Neural cell (in vitro differentiated cells): Measurements from ENCODE around the gene GALNT5. TPM values are rescaled to one million over a fixed set of nuclear protein-coding genes. Genes with fewer than 3 reads are reported as not detected.

Experiments used
- H2AFZ ChIP-seq: fragments of 200-600, 300-800 bp; sonication (generic), shearing (Covaris generic); 2 replicates; pipeline ENCODE4 v1.6.0; 2014; ENCODE audit warnings: low read depth, mild to moderate bottlenecking, antibody characterized with exemption, low read length, moderate library complexity
- H3F3A ChIP-seq: fragments of 200-600 bp; shearing (Covaris generic); 2 replicates; pipeline ENCODE4 v1.6.1; 2016; ENCODE audit warnings: mild to moderate bottlenecking, moderate library complexity, mixed read lengths, antibody characterized with exemption, low read length; ENCODE audit not compliant: insufficient read depth, poor library complexity, severe bottlenecking
- H3K27ac ChIP-seq: fragments of 200-600, 300-800 bp; sonication (generic), shearing (Covaris generic); 2 replicates; pipeline ENCODE4 v1.5.1; 2014; ENCODE audit warnings: mild to moderate bottlenecking, low read length, moderate library complexity
- H3K27me3 ChIP-seq: fragments of 300-800, 200-600 bp; sonication (generic), shearing (Covaris generic); 2 replicates; pipeline ENCODE4 v1.6.0; 2014; ENCODE audit warnings: mild to moderate bottlenecking, low read depth, low read length, moderate library complexity; ENCODE audit not compliant: insufficient read depth
- H3K36me3 ChIP-seq: fragments of 300-800, 200-600 bp; sonication (generic), shearing (Covaris generic); 2 replicates; pipeline ENCODE4 v1.5.1; 2014; ENCODE audit warnings: mild to moderate bottlenecking, antibody characterized with exemption, low read length, moderate library complexity; ENCODE audit not compliant: insufficient read depth
- H3K4me2 ChIP-seq: fragments of 300-800, 200-600 bp; sonication (generic), shearing (Covaris generic); 2 replicates; pipeline ENCODE4 v1.6.0; 2014; ENCODE audit warnings: mild to moderate bottlenecking, low read length
- H3K4me3 ChIP-seq: fragments of 300-800, 200-600 bp; sonication (generic), shearing (Covaris generic); 2 replicates; pipeline ENCODE4 v1.5.1; 2014; ENCODE audit warnings: mild to moderate bottlenecking, low read length, moderate library complexity
- H3K79me2 ChIP-seq: fragments of 200-600 bp; shearing (Covaris generic); replicated peaks from 2 replicates; pipeline ENCODE4 v1.6.0; 2014; ENCODE audit warnings: mild to moderate bottlenecking, low read length, moderate library complexity; ENCODE audit not compliant: insufficient read depth
- H3K9ac ChIP-seq: fragments of 300-800, 200-600 bp; sonication (generic), shearing (Covaris generic); 2 replicates; pipeline ENCODE4 v1.6.1; 2016; ENCODE audit warnings: mild to moderate bottlenecking, low read length, mixed read lengths
- H3K9me2 ChIP-seq: fragments of 200-600 bp; shearing (Covaris generic); 2 replicates; pipeline ENCODE4 v1.6.1; 2016; ENCODE audit warnings: mild to moderate bottlenecking, low read length, mixed read lengths; ENCODE audit not compliant: insufficient read depth
- H3K9me3 ChIP-seq: fragments of 200-600, 300-800 bp; sonication (generic), shearing (Covaris generic); 2 replicates; pipeline ENCODE4 v1.6.1; 2016; ENCODE audit warnings: mild to moderate bottlenecking, mixed run types, low read length, moderate library complexity, mixed read lengths
- H4K20me1 ChIP-seq: fragments of 200-600 bp; shearing (Covaris generic); 2 replicates; pipeline ENCODE4 v1.6.1; 2016; ENCODE audit warnings: mild to moderate bottlenecking, mixed run types; ENCODE audit not compliant: insufficient read depth
- EP300 ChIP-seq: fragments of 450-650 bp; conservative IDR thresholded peaks from 2 replicates; pipeline ENCODE4 v1.6.1; 2014; ENCODE audit warnings: antibody characterized with exemption, mild to moderate bottlenecking, moderate library complexity; ENCODE audit not compliant: poor library complexity, severe bottlenecking
- EZH2 ChIP-seq: fragments of 200-600, 300-800 bp; shearing (Covaris generic), sonication (generic); IDR thresholded peaks from 2 replicates; pipeline ENCODE4 v1.6.1; 2014; ENCODE audit warnings: antibody characterized with exemption, low read length, borderline replicate concordance, mild to moderate bottlenecking; ENCODE audit not compliant: insufficient read depth, poor library complexity, severe bottlenecking
- MXI1 ChIP-seq: fragments of 450-650 bp; conservative IDR thresholded peaks from 2 replicates; pipeline ENCODE4 v1.6.1; 2014; ENCODE audit warnings: antibody characterized with exemption, mild to moderate bottlenecking; ENCODE audit not compliant: poor library complexity, severe bottlenecking
- POLR2AphosphoS5 ChIP-seq: IDR thresholded peaks from 2 replicates; pipeline ENCODE4 v1.6.1; 2012
- RAD21 ChIP-seq: fragments of 450-650 bp; conservative IDR thresholded peaks from 2 replicates; pipeline ENCODE4 v1.6.1; 2014; ENCODE audit warnings: antibody characterized with exemption, mild to moderate bottlenecking, moderate library complexity
- SMC3 ChIP-seq: fragments of 450-650 bp; conservative IDR thresholded peaks from 2 replicates; pipeline ENCODE4 v1.6.1; 2014; ENCODE audit warnings: antibody characterized with exemption, mild to moderate bottlenecking, moderate library complexity; ENCODE audit not compliant: poor library complexity
- TAF1 ChIP-seq: IDR thresholded peaks from 2 replicates; pipeline ENCODE4 v1.6.1; 2012; ENCODE audit warnings: low read depth
- polyA plus RNA-seq: library from polyadenylated mRNA; depleted of rRNA; stranded (reverse); fragments of >200 nt; gene quantifications from 2 replicates; pipeline ENCODE4 v1.2.3, GENCODE V29; 2014
- TF ChIP-seq, protein P1 (sequence below): IDR thresholded peaks from 2 replicates; pipeline ENCODE4 v1.6.1; 2012; ENCODE audit warnings: borderline replicate concordance
- TF ChIP-seq, protein P2 (sequence below): fragments of 450-650 bp; IDR thresholded peaks from 2 replicates; pipeline ENCODE4 v1.5.1; 2014; ENCODE audit warnings: antibody characterized with exemption, mild to moderate bottlenecking, moderate library complexity; ENCODE audit not compliant: poor library complexity, severe bottlenecking

Gene GALNT5
- polyA plus RNA-seq, 1 donor from 2014 or later = not detected

DNA sequence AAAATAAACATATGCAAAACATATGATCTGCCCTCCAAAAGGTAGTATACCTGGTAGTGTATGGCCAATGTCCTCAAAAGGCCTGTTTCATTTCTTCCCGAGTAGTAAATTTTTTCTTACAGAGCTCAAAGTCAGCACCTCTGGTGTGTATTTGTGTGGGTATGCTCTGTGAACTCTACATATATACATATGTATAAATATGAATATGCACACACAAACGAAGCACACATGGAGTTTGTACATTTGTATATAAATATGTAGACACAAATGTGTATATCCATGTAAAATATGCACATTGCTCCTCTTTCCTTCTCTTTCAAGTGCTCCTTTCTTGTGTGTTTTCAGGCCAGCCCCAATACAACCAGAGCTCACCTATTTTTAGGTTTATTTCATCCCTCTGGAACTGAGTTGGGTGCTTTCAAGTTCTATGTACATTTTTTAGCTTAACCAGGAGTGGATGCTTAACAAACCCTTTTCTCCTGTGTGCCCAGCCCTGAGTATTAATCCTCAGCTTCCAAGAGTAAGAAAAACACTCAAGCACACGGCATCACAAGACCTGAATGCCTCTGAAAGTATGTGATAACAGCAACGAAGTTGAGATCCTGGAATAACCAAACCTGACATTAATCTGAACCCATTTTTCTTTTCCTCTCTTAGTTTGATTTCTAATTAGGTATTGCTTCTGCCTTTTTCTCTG, 12.2 kb upstream of the GALNT5 start:
- Histone ChIP-seq H3K79me2 (no peaks in the 10 kb centered on the region), H3K4me2 (no peak overlapping the region), H2AFZ (no peak overlapping the region)

DNA sequence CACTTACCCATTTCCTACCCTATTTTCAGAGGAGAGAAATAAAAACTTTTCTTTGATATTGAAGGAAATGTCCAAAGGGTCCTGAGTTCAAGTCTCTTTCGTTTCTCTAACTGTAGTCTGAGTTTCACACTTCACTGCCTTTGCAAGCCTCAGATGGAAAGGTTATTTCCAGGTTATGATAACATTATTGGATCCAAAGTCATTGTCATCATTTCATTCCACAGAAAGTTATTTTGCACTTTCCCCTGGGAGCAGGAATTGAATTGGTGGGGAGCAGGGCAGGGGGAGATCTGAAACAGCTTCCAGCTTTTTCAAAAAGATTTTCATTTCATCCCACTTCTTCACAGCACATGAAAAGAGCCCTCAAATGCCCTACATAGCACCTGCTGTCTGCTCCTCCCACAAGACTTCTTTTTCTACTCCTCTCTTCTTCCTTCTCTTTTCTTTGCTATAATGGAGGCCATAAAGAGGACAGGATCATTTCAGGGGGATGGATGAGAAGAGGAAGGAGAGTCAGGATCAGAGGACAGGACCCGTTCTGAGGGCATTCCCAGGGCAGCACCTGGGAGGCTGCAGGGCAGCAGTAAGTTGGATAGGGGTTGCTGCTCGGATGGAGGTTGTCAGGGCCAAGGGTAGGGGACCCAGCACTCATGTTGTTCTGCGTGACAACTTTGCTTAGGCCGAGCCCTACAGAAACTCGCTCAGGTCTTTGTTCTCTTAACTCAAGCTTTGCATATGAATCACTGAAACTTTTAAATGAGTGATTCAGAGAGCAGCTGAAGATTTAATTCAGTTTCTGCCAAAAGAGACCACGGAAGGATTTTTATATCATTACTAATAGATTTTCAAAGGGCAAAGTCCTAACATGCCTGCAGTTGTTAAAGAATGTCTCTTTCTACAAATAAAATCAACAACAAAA, 11.4 kb upstream of the GALNT5 start:
- Histone ChIP-seq H3K9me3 (no peaks in the 10 kb centered on the region), H3K36me3 (no peaks in the 10 kb centered on the region), H2AFZ (no peak overlapping the region), H3F3A (no peaks in the 10 kb centered on the region), H3K27ac (no peak overlapping the region), H3K9ac (no peak overlapping the region), H3K9me2 (no peaks in the 10 kb centered on the region), H3K4me3 (no peak overlapping the region), H4K20me1 (no peaks in the 10 kb centered on the region), H3K4me2 (no peak overlapping the region), H3K27me3 (no peaks in the 10 kb centered on the region), H3K79me2 (no peaks in the 10 kb centered on the region)
- TF ChIP-seq POLR2AphosphoS5 (no peak), EZH2 (no peak), RAD21 (no peak), TAF1 (no peak), EP300 (no peak)

More for the DNA sequence above, 12.2 kb upstream of the GALNT5 start:
- H3F3A ChIP-seq = no peaks in the 10 kb centered on the region
- H3K36me3 ChIP-seq = no peaks in the 10 kb centered on the region
- H3K9ac ChIP-seq = no peak overlapping the region
- no peaks in the 10 kb centered on the region for H3K27me3 ChIP-seq
- TF ChIP-seq POLR2AphosphoS5 = no peak
- TF ChIP-seq, protein P1, sequence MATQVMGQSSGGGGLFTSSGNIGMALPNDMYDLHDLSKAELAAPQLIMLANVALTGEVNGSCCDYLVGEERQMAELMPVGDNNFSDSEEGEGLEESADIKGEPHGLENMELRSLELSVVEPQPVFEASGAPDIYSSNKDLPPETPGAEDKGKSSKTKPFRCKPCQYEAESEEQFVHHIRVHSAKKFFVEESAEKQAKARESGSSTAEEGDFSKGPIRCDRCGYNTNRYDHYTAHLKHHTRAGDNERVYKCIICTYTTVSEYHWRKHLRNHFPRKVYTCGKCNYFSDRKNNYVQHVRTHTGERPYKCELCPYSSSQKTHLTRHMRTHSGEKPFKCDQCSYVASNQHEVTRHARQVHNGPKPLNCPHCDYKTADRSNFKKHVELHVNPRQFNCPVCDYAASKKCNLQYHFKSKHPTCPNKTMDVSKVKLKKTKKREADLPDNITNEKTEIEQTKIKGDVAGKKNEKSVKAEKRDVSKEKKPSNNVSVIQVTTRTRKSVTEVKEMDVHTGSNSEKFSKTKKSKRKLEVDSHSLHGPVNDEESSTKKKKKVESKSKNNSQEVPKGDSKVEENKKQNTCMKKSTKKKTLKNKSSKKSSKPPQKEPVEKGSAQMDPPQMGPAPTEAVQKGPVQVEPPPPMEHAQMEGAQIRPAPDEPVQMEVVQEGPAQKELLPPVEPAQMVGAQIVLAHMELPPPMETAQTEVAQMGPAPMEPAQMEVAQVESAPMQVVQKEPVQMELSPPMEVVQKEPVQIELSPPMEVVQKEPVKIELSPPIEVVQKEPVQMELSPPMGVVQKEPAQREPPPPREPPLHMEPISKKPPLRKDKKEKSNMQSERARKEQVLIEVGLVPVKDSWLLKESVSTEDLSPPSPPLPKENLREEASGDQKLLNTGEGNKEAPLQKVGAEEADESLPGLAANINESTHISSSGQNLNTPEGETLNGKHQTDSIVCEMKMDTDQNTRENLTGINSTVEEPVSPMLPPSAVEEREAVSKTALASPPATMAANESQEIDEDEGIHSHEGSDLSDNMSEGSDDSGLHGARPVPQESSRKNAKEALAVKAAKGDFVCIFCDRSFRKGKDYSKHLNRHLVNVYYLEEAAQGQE = no peak
- TF ChIP-seq EP300 = no peak
- TF ChIP-seq, protein P2, sequence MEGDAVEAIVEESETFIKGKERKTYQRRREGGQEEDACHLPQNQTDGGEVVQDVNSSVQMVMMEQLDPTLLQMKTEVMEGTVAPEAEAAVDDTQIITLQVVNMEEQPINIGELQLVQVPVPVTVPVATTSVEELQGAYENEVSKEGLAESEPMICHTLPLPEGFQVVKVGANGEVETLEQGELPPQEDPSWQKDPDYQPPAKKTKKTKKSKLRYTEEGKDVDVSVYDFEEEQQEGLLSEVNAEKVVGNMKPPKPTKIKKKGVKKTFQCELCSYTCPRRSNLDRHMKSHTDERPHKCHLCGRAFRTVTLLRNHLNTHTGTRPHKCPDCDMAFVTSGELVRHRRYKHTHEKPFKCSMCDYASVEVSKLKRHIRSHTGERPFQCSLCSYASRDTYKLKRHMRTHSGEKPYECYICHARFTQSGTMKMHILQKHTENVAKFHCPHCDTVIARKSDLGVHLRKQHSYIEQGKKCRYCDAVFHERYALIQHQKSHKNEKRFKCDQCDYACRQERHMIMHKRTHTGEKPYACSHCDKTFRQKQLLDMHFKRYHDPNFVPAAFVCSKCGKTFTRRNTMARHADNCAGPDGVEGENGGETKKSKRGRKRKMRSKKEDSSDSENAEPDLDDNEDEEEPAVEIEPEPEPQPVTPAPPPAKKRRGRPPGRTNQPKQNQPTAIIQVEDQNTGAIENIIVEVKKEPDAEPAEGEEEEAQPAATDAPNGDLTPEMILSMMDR = no peak
- no peak for TF ChIP-seq SMC3
- no peak for TF ChIP-seq EZH2
- no peak for TF ChIP-seq TAF1
- no peak for TF ChIP-seq MXI1
- TF ChIP-seq RAD21 = no peak
- H4K20me1 ChIP-seq = no peaks in the 10 kb centered on the region
- no peak overlapping the region for H3K4me3 ChIP-seq
- no peak overlapping the region for H3K27ac ChIP-seq
- H3K9me2 ChIP-seq = no peaks in the 10 kb centered on the region
- no peaks in the 10 kb centered on the region for H3K9me3 ChIP-seq
